Measurements from ENCODE around the gene P2RY14.

The P2RY14 gene

DNA sequence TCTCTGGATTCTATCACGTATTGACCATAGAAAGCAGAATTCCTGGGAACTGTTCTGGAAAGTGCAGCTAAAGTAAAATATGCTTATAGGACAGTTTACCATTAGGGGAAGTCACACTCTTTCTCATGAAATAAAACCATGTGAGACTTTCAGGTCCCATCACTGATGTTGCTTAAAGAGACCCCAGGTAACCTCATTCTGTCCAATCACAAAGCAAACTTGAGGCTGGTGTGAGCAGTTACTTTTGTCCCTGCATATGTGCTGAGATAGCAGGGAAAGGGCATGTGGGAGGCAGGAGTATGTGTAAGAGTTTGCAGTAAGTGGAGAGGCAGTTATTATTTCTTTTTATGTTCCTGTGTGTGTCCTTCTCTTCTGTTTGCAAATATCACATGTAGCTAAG is 22.2 kb upstream of the P2RY14 start:
- DNase-seq: no peak

- no peak for DNase-seq
Observed at GRCh38 chr3:151299006-151299405, 20.7 kb upstream of the P2RY14 start.

DNA sequence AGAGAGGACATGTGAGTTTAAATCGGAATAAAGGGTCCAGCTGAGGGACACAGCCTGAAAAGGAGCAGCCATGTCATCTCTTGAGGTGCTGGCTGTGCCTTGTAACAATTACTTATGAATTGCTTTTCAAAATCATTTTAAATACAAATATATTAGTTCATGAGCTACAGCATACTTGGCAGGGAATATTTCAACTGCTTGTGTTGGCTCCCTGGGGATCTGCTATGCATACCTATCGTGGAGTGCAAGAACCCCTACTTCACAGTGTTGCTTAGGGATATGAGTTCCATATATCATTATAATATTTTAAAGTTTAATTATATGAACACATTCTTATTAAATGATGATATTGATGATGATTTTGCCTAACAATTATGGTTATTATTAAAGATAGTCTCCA is 19.1 kb upstream of the P2RY14 start:
- no peak for DNase-seq

DNA sequence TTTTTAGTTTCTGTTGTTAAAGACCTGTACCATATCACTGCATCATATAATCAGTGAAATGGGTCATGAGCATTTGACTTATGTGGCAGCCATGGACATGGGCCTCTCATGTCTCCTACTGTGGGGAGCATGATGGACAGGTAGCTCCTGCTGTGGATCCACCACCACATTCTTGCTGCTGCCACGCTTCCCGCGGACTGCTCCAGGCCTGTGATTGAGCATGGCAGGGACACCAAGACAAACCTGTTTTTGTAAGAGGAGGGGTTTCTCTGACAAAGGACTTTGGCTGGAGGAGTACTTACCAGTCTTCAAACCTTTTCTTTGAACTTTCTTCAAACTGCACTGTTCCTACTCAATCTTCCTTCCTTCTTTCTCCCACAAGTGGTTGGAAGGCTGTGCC is 17.9 kb upstream of the P2RY14 start:
- DNase-seq: no peak

- DNase-seq: no peak
Observed at GRCh38 chr3:151293127-151293526, 14.8 kb upstream of the P2RY14 start.

DNA sequence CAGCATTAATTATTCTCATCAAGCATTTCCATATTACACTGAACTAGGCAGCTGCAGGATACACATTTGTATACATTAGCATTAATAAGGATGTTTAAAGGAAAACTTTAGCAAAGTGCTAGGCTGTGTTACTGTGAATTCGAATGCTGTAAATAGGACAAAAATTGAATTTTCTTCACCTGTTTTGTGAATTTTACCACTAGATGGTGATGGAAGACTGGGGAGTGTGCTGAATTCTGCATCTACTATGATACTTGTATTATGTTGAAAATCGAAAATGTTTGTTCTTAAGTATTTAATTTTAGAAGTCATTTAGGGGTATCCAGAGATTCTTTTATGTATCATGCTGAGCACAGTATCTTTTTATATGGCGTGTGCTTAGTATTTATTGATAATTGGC is 12.3 kb upstream of the P2RY14 start:
- no peak for DNase-seq

- DNase-seq: no peak
Observed at GRCh38 chr3:151289445-151289844, 11.1 kb upstream of the P2RY14 start.

DNA sequence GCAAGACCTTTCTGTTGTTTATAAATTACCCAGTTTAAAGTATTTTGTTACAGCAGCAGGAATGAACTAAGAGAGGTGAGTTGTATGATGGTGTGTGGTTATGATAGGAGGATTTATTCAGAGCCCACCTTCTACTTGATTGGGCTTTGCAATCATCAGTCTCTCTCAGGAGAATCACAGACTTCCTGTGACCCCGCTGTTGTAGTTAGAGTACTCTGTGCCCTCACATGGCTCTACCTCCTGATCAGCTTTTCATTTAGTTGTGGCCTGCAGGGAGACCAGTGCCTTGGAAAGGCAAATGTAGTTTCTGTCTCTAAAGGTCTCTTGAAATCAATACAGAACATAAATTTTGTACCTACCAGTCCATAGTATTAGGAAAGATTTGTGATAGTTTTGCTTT is 7.6 kb upstream of the P2RY14 start:
- no peak for DNase-seq

DNA sequence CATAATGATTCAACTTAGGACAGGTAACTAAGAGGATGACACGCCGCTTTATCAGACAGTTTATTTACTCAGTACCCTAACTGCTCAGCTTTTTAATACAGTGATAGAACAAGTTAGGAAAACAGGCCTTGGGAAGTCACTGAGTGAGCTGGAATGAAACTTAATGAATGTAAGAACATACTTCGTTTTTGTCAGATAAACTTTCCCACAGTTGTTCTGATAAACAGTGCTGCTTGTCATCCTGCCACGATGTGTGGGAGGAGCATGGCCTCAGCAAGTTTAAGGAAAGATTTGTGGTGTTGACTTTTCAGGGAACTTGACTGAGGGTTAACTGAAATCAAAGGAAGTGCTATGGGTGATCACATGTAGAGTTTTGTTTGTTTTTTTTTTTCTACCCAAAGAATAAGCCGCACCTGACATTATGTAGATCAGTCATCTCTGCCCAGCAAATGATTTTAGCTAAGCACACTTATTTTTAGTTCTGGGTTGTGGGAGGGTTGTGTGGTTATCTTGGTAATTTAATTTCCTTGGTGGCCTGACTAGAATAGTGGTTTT is 5.6 kb upstream of the P2RY14 start:
- no peak for DNase-seq

DNA sequence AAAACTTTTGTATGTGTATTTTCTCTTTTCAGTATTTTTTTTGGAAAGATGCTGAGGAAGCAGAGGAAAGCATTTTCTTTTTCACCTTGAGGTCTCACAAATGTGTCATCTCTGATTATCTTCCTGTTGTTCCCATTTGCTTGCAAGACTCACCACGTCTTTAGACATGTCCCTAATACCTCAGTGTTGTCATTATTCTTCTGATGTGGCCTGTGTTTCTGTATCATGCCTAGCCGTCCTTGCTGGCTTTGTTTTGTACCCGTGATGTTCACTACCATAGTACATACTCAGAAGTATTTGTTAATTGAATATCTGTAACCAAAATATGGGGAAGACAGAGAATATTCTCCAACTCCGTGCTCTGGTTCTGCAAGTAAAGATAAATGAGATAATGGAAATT is 5.0 kb upstream of the P2RY14 start:
- no peak for DNase-seq

GRCh38 chr3:151282921-151283320 is 4.6 kb upstream of the P2RY14 start:
- DNase-seq: peak; percentile 34

GRCh38 chr3:151281671-151282324 is 3.5 kb upstream of the P2RY14 start:
- DNase-seq: no peak

GRCh38 chr3:151276687-151277042 is 1.7 kb downstream of the P2RY14 start:
- DNase-seq: no peak

- DNase-seq: no peak
Observed at GRCh38 chr3:151276038-151276686, 2.2 kb downstream of the P2RY14 start.

GRCh38 chr3:151275091-151275490 is 3.3 kb downstream of the P2RY14 start:
- no peak for DNase-seq

DNA sequence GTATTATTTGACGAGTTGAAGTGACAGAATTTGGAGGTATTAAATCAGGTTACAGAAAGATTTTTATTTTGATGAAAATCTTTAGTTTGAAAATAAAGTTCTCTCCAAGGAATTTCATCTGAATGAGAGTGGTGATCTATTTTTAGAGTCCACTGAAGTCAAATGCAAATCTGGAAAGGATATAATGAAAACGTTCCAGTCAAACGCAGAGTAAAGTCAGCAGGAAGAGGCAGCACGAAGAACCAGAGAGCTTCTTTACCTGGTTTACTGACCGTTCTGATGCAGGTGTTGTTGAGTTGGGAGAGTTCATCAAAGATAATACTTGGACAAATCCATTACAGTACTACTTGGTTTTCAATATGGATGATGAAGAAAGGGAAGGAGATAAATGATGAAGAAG is 8.7 kb downstream of the P2RY14 start:
- DNase-seq: no peak

- no peak for DNase-seq
Observed at GRCh38 chr3:151268267-151269235, 9.8 kb downstream of the P2RY14 start.

DNA sequence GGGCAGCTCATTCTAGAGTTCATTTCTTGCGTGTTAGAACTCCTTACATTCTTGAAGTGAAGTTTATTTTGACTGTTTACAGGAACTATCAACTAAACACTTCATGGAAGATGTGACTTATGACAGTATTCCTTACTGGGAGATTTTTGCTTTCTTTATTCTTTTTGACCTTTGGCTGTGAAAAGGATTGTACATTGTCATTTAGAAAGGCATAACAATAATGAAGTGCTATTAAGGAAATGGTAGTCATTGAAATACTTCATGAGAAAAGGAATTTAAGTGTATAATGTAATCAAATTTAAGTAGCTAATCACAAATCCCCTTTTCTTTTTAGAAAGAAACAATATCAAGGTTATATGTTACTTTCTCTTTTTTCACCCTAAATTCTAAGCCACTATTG is 11.3 kb downstream of the P2RY14 start:
- no peak for DNase-seq

GRCh38 chr3:151265866-151266265 is 12.5 kb downstream of the P2RY14 start:
- no peak for DNase-seq

DNA sequence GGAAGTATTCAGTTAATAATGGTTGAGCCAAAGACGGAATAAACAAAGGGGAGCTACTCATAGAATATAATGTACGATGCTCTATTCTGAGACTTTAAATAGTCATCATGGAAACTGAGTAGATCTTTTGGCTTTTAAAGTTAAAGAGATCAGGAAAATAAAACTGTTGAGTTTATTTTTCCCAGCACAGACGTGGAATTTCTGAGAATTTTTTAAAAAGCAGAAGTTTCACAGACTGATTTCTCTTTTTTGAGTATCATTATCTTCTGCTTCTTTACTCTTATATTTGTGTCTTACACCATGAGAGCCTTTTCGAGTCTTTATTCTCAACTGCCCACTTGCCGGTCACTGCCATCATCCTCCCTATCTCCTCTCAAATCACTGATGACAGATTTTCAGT is 13.2 kb downstream of the P2RY14 start:
- no peak for DNase-seq

DNA sequence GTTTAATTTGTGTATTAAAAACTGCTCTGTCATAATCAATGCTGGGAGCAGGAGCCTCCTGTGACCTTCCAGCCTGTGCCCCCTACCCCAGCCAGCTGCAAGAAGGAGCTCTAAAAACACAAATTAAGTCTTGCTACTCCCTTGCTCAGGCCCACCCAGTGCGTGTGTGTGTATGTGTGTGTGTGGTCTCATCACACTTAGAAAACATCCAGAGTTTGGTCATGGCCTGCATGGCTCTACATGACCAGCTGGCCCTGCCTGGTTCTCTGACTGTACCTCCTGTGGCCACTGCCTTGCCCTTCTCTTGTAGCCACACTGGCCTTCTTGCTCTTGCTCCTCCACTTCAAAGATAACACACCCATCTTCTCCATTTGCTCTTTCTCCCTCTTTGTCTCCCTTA is 13.7 kb downstream of the P2RY14 start:
- no peak for DNase-seq

- no peak for DNase-seq
Observed at GRCh38 chr3:151262871-151263525, 15.3 kb downstream of the P2RY14 start.

DNA sequence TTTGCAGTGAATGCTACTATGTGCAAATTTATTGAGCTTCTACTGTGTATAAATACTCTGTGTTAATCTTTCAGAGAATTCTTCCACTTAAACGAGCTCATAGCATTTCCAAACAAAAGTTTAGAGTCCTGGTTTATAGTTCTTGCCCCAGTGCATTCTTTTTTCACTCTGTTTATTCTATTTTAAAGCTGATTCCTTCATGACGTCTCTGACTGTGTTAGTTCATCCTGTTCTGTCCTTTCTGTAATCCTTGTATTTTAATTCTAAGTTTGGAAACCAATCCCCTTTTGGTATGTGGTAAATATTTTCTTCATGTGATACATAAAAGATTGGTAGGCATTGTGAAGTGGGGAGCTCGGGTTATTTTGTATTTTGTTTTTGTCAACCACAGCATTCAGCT is 18.7 kb downstream of the P2RY14 start:
- no peak for DNase-seq
